ENCODE measurements around the gene CFAP57.
A peak's percentile ranks its signal among the peaks of the same experiment; 100 is the strongest.

CFAP57 gene

DNA sequence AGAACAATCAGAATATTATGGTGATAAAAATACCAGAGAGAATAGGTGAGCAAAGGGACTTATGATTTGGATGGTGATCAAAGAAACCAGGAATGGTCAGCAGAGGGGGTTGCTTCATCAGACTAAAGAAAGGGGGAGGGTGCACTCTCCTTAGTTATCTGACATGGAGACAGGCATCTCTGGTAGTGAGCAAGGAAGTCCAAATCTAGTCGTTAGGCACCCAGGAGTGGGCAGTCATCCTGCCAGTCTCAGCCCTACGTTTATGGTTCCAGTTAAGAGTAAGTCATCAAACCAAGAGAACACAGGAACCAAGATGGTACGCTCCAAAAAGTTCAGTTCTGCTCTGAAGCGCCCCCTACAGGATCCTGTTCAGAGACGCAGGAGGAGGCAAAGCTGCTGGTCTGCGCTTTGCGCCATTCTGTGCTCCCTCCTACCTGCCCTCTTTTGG is 28.7 kb upstream of the CFAP57 start:
- Histone ChIP-seq H3K36me3 (ENCODE audit: control insufficient read depth in 1 of 2, insufficient read depth in 2 of 2, low read length in 2 of 2) (no peaks in the 10 kb centered on the region), H3K4me1 (ENCODE audit: control insufficient read depth in 1 of 2, insufficient read depth in 2 of 2, low read length in 2 of 2) (peaks cover 3 to 8% of the 10 kb centered on the region in 2 donors), H3K27me3 (ENCODE audit: low read depth, low read length) (peaks cover 19% of the 10 kb centered on the region), H3K9me3 (ENCODE audit: control insufficient read depth in 1 of 2, low read length in 2 of 2) (peaks cover 0 to 3% of the 10 kb centered on the region in 2 donors), H3K4me3 (ENCODE audit: low read depth in 1 of 2, low read length in 2 of 2) (no peak overlapping the region), H3K27ac (ENCODE audit: low read length) (no peak overlapping the region)

DNA sequence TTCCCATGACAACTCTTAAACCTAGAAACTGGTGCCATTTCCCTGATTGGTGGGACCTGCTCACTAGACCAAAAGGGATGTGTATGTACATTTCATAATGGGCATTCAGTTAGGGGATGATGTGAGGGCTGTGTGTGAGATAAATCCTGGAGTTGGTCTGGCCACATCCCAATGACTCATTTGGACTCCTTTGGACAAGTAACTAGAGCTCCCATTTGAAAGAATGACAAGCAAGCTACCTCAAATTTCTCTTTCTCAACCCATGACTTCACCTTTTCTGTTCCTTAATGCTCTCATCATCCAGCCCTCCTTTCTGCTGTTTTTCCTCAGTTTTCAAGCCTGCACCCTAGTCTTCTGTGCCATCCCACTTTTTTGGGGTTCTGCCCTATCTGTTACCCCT is 27.9 kb upstream of the CFAP57 start:
- H3K36me3 ChIP-seq (ENCODE audit: control insufficient read depth in 1 of 2, insufficient read depth in 2 of 2, low read length in 2 of 2) = no peaks in the 10 kb centered on the region
- H3K4me1 ChIP-seq (ENCODE audit: control insufficient read depth in 1 of 2, insufficient read depth in 2 of 2, low read length in 2 of 2) = peaks cover 3 to 8% of the 10 kb centered on the region in 2 donors
- peaks cover 0 to 3% of the 10 kb centered on the region in 2 donors for H3K9me3 ChIP-seq (ENCODE audit: control insufficient read depth in 1 of 2, low read length in 2 of 2)
- no peak overlapping the region for H3K27ac ChIP-seq (ENCODE audit: low read length)
- peaks cover 19% of the 10 kb centered on the region for H3K27me3 ChIP-seq (ENCODE audit: low read depth, low read length)
- no peak overlapping the region for H3K4me3 ChIP-seq (ENCODE audit: low read depth in 1 of 2, low read length in 2 of 2)

DNA sequence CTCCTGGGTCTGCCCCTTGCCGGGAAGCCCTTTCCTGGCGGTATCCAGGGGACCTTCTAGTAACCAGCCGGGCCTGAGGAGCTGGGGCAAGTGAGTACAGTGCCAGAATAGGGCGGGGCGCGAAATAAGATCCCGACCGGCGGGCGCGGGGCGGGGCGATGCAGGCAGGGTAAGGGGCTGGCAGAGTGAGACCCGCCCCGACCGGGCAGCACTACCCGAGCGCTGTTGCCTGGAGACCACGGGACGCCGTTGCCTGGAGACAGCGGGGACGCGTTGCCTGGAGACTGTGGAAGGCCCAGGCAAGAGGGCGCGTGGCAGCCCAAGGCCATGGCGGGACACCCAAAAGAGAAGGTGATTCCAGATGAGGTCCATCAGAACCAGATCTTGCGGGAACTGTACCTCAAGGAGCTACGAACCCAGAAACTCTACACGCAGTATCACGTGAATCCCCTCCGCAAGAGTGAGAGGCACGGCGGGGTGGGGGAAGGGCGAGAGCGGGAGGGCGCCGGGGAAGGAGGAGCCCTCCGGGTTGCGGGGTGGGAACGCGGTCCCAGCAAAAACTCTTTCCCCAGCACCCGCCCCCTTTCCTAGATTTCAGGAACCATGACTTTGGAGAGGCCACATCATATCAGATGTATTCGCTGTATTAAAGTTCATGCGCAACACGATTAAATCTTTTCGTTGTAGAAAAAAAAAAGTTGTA is 24.4 kb upstream of the CFAP57 start:
- Histone ChIP-seq H3K27ac (ENCODE audit: low read length) (no peak overlapping the region), H3K27me3 (ENCODE audit: low read depth, low read length) (peaks cover 27% of the 10 kb centered on the region), H3K9me3 (ENCODE audit: control insufficient read depth in 1 of 2, low read length in 2 of 2) (no peaks in the 10 kb centered on the region), H3K4me1 (ENCODE audit: control insufficient read depth in 1 of 2, insufficient read depth in 2 of 2, low read length in 2 of 2) (peaks cover 3 to 8% of the 10 kb centered on the region in 2 donors), H3K36me3 (ENCODE audit: control insufficient read depth in 1 of 2, insufficient read depth in 2 of 2, low read length in 2 of 2) (no peaks in the 10 kb centered on the region), H3K4me3 (ENCODE audit: low read depth in 1 of 2, low read length in 2 of 2) (peak overlapping the region; percentile 49 to 67)

DNA sequence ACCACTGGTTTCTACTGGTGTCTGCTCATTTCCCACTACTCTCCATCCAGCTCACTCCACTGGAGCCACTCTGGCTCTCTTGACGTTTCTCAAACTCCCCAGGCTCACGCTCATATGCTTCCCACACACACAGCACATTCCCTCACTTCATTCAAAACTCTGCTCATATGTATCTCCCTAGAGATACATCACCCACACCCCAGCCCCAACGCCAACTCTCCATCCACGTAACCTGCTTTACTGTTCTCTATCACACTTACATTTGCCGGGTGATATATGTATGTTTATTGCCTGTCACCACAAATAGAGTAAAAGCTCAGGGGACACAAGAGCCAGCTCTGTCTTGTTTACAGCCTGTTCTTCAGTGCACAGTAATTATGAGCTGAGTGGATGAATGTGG is 22.2 kb upstream of the CFAP57 start:
- H3K4me1 ChIP-seq (ENCODE audit: control insufficient read depth in 1 of 2, insufficient read depth in 2 of 2, low read length in 2 of 2) = peaks cover 3 to 8% of the 10 kb centered on the region in 2 donors
- no peaks in the 10 kb centered on the region for H3K36me3 ChIP-seq (ENCODE audit: control insufficient read depth in 1 of 2, insufficient read depth in 2 of 2, low read length in 2 of 2)
- no peak overlapping the region for H3K27ac ChIP-seq (ENCODE audit: low read length)
- H3K27me3 ChIP-seq (ENCODE audit: low read depth, low read length) = peaks cover 15% of the 10 kb centered on the region
- H3K9me3 ChIP-seq (ENCODE audit: control insufficient read depth in 1 of 2, low read length in 2 of 2) = no peaks in the 10 kb centered on the region
- no peak overlapping the region for H3K4me3 ChIP-seq (ENCODE audit: low read depth in 1 of 2, low read length in 2 of 2)

DNA sequence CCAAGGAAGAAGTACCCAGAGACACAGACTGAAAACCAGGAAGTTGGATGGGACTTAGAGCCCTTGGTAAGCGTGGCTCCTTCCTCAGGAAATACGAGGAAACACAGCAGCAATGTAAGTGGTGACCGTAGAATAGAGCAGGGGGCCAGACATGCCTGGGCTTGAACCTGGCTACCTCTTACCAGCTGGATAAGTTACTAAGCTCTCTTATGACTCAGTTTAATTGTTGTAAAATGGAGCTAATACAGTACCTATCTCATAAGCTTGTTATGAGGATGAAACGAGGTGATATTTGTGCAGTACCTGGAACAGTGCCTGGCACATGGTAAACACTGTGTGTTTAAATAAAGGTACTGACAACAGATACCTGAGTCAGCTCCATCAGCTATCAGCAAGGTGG is 19.3 kb upstream of the CFAP57 start:
- H3K36me3 ChIP-seq (ENCODE audit: control insufficient read depth in 1 of 2, insufficient read depth in 2 of 2, low read length in 2 of 2) = no peaks in the 10 kb centered on the region
- no peak overlapping the region for H3K4me3 ChIP-seq (ENCODE audit: low read depth in 1 of 2, low read length in 2 of 2)
- no peak overlapping the region for H3K27ac ChIP-seq (ENCODE audit: low read length)
- H3K9me3 ChIP-seq (ENCODE audit: control insufficient read depth in 1 of 2, low read length in 2 of 2) = no peaks in the 10 kb centered on the region
- peaks cover 8% of the 10 kb centered on the region for H3K27me3 ChIP-seq (ENCODE audit: low read depth, low read length)
- peaks cover 0 to 2% of the 10 kb centered on the region in 2 donors for H3K4me1 ChIP-seq (ENCODE audit: control insufficient read depth in 1 of 2, insufficient read depth in 2 of 2, low read length in 2 of 2)

DNA sequence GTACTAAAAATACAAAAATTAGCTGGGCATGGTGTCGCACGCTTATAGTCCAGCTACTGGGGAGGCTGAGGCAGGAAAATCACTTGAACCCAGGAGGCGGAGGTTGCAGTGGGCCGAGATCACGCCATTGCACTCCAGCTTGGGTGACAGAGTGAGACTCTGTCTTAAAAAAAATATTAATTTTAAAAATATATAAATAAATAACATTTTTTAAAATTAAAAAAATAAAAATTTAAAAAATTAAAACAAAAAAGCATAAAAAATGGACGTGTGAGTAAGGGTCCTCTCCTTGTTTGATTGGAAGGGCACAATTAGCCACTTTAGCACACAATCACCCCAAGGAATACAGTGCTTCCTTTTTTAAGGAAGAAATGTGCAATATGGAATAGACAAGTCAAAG is 18.7 kb upstream of the CFAP57 start:
- Histone ChIP-seq H3K4me1 (ENCODE audit: control insufficient read depth in 1 of 2, insufficient read depth in 2 of 2, low read length in 2 of 2) (no peaks in the 10 kb centered on the region), H3K9me3 (ENCODE audit: control insufficient read depth in 1 of 2, low read length in 2 of 2) (no peaks in the 10 kb centered on the region), H3K27me3 (ENCODE audit: low read depth, low read length) (peaks cover 7% of the 10 kb centered on the region), H3K36me3 (ENCODE audit: control insufficient read depth in 1 of 2, insufficient read depth in 2 of 2, low read length in 2 of 2) (no peaks in the 10 kb centered on the region), H3K27ac (ENCODE audit: low read length) (no peak overlapping the region), H3K4me3 (ENCODE audit: low read depth in 1 of 2, low read length in 2 of 2) (no peak overlapping the region)

DNA sequence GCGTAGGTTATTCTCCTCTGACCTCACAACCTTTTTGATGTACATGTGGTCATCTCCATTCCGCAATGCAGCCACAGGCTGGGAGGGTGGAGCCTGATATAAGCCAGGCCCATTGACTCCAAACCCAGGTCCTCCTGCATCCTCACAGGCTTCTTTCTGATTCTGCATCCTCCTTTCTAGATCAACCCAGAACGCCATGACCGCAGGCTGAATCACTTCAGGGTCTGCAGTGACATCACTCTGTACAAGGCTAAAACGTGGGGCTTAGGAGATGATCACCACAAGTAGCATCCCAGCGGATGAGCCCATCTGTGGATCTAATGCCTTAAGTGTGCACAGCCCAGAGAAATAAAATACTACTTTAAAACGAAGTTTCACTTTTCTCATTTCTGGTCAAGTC is 16.1 kb upstream of the CFAP57 start:
- Histone ChIP-seq H3K4me1 (ENCODE audit: control insufficient read depth in 1 of 2, insufficient read depth in 2 of 2, low read length in 2 of 2) (no peaks in the 10 kb centered on the region), H3K4me3 (ENCODE audit: low read depth in 1 of 2, low read length in 2 of 2) (no peak overlapping the region), H3K36me3 (ENCODE audit: control insufficient read depth in 1 of 2, insufficient read depth in 2 of 2, low read length in 2 of 2) (no peaks in the 10 kb centered on the region), H3K27me3 (ENCODE audit: low read depth, low read length) (peaks cover 7% of the 10 kb centered on the region), H3K9me3 (ENCODE audit: control insufficient read depth in 1 of 2, low read length in 2 of 2) (no peaks in the 10 kb centered on the region), H3K27ac (ENCODE audit: low read length) (no peak overlapping the region)

DNA sequence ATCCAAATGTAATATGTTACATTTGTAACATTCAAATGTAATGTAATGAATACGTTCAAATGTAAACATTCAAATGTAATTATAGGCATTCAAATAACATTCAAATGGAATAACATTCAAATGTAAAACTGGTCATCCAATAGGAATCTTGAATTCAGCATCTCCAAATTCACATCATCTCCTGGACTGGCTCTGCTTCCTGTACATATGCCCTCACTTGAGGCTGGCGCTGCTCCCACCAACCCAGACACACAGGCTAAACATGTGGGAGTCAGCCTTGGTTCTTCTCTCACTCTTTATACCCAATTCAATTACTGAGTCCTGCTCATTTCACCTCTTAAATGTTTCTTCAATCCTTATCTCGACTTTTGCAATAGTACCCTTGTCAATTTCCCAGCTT is 7.0 kb upstream of the CFAP57 start:
- no peak overlapping the region for H3K4me3 ChIP-seq (ENCODE audit: low read depth in 1 of 2, low read length in 2 of 2)
- peaks cover 55 to 71% of the 10 kb centered on the region in 2 donors for H3K36me3 ChIP-seq (ENCODE audit: control insufficient read depth in 1 of 2, insufficient read depth in 2 of 2, low read length in 2 of 2)
- H3K9me3 ChIP-seq (ENCODE audit: control insufficient read depth in 1 of 2, low read length in 2 of 2) = no peaks in the 10 kb centered on the region
- H3K27me3 ChIP-seq (ENCODE audit: low read depth, low read length) = no peaks in the 10 kb centered on the region
- no peaks in the 10 kb centered on the region for H3K4me1 ChIP-seq (ENCODE audit: control insufficient read depth in 1 of 2, insufficient read depth in 2 of 2, low read length in 2 of 2)
- H3K27ac ChIP-seq (ENCODE audit: low read length) = no peak overlapping the region

DNA sequence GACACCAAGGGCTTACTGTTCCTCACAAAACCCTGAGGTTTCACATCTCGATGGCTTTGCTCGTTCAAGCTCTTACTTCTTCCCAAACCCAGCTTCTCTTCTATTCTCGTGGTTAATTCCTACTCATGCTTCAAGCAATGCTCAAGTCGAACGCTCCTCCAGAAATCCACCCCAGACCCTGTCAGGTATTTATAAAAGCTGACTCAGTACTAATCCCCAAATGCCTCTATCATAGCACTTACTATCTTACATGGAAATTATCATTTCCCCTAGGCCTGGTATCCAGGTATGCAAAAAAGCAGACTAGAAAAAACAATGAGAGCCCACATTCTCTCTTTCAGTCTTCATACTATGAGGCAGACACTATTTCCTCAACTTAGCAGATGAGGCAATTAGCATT is 6.4 kb upstream of the CFAP57 start:
- no peak overlapping the region for H3K4me3 ChIP-seq (ENCODE audit: low read depth in 1 of 2, low read length in 2 of 2)
- H3K27ac ChIP-seq (ENCODE audit: low read length) = no peak overlapping the region
- H3K9me3 ChIP-seq (ENCODE audit: control insufficient read depth in 1 of 2, low read length in 2 of 2) = no peaks in the 10 kb centered on the region
- H3K36me3 ChIP-seq (ENCODE audit: control insufficient read depth in 1 of 2, insufficient read depth in 2 of 2, low read length in 2 of 2) = peaks cover 55 to 73% of the 10 kb centered on the region in 2 donors
- H3K4me1 ChIP-seq (ENCODE audit: control insufficient read depth in 1 of 2, insufficient read depth in 2 of 2, low read length in 2 of 2) = no peaks in the 10 kb centered on the region
- no peaks in the 10 kb centered on the region for H3K27me3 ChIP-seq (ENCODE audit: low read depth, low read length)

DNA sequence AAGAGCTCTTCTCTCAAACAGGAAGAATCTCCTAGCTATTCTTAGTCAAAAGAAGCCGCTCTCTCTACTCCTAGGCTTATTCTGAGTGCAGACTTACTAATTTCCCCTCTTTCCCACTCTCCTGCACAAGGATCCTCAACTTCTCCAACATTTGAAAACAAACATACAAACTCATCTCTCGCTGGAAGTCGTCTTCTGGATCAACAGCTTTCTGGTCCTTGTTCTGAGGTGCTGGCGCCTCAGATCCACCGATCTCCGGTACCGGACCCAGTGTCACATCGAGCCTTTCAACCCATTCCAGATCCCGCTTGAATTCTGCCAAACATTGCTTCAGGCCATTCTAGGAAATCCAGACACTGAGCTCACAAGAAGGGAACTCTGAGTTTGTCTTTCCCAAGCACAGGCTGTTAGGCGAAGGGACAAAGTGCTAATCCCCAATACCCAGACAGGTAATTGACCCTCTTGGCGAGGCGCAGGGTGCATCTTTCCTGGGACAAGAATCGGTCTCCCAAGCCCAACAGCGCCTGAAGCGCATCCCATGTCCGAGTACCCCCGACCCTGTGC is 736 bp upstream of the CFAP57 start:
- no peaks in the 10 kb centered on the region for H3K27me3 ChIP-seq (ENCODE audit: low read depth, low read length)
- H3K4me3 ChIP-seq (ENCODE audit: low read depth in 1 of 2, low read length in 2 of 2) = peak overlapping the region; percentile 94 to 99
- H3K4me1 ChIP-seq (ENCODE audit: control insufficient read depth in 1 of 2, insufficient read depth in 2 of 2, low read length in 2 of 2) = peaks cover 9 to 12% of the 10 kb centered on the region in 2 donors
- H3K36me3 ChIP-seq (ENCODE audit: control insufficient read depth in 1 of 2, insufficient read depth in 2 of 2, low read length in 2 of 2) = peaks cover 28 to 40% of the 10 kb centered on the region in 2 donors
- no peaks in the 10 kb centered on the region for H3K9me3 ChIP-seq (ENCODE audit: control insufficient read depth in 1 of 2, low read length in 2 of 2)
- peak overlapping the region; percentile 64 for H3K27ac ChIP-seq (ENCODE audit: low read length)

DNA sequence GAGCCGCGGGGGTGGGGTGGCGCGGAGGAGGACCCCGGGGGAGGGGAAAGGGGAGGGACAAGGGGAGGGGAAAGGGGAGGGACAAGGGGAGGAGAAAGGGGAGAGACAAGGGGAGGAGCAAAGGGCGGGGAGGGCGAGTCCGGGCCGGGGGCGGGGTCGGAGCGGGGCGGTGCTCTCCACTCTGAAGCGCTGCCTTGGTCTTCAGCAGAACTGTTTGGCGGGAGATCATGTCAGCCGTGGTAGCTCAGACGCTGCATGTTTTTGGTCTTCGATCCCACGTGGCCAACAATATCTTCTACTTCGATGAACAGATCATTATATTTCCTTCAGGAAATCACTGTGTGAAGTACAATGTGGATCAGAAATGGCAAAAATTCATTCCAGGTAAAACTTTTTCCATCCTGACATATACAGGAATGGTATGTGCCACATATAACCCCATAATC is 420 bp downstream of the CFAP57 start:
- H3K4me1 ChIP-seq (ENCODE audit: control insufficient read depth in 1 of 2, insufficient read depth in 2 of 2, low read length in 2 of 2) = peaks cover 9 to 12% of the 10 kb centered on the region in 2 donors
- H3K27ac ChIP-seq (ENCODE audit: low read length) = peak overlapping the region; percentile 64
- no peaks in the 10 kb centered on the region for H3K9me3 ChIP-seq (ENCODE audit: control insufficient read depth in 1 of 2, low read length in 2 of 2)
- H3K36me3 ChIP-seq (ENCODE audit: control insufficient read depth in 1 of 2, insufficient read depth in 2 of 2, low read length in 2 of 2) = peaks cover 16 to 28% of the 10 kb centered on the region in 2 donors
- H3K4me3 ChIP-seq (ENCODE audit: low read depth in 1 of 2, low read length in 2 of 2) = peak overlapping the region; percentile 94 to 99
- no peaks in the 10 kb centered on the region for H3K27me3 ChIP-seq (ENCODE audit: low read depth, low read length)
